ENCODE measurements around the gene HEXIM1. TPM values are rescaled to one million over a fixed set of nuclear protein-coding genes. Genes with fewer than 3 reads are reported as not detected.

HEXIM1 gene
- polyA plus RNA-seq, 3 donors from 2014 or later = 1.1 to 7.2 (median 3.0) TPM

DNA sequence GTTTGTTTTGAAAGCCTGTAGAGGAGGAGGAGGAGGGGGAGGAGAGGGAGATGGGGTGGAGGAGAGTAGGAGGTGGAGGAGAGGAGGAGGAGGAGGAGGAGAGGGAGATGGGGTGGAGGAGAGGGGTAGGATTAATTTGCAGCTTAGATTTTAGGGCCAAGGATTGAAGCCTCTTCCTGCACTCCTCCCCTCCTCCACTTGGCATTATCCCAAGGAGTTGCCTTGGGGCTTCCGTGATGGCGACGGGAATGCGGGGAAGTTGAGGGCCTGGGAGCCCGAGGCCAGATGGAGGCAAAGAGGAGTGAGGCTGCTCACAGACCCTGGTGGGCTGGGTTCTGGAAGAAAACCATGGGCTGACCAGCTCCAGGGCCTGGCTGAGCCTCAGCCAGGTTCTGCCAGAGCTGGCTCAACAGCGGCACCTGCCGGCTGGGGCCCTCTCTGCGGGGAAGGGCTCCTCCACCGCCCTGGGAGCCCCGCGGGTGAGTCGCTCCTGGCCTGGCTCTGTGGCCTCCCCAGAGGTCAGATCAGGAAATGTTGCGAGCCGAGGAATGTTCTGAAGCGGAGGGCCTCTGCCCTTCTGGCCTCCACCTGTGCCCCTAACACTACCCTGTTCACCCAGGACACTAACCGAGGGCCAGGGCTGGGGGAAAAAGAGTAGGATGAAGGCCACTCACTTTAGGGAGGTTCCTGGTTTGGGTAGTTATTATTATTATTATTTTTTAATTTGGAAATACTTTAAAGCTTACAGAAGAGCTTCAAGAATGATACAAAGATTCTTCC, 49.5 kb downstream of the HEXIM1 start:
- no peak overlapping the region for H3K27ac Mint-ChIP-seq
- no peak overlapping the region for H3K4me3 Mint-ChIP-seq
- H3K27me3 Mint-ChIP-seq (ENCODE audit: low read depth in 3 of 3) = peaks cover 0 to 2% (median 0%) of the 10 kb centered on the region in 3 donors
- no peaks in the 10 kb centered on the region for H3K9me3 Mint-ChIP-seq
- peaks cover 0 to 4% (median 0%) of the 10 kb centered on the region in 3 donors for H3K36me3 Mint-ChIP-seq
- H3K4me1 Mint-ChIP-seq = no peaks in the 10 kb centered on the region
- DNase-seq = peak; percentile 83 to 86 (median 85)

DNA sequence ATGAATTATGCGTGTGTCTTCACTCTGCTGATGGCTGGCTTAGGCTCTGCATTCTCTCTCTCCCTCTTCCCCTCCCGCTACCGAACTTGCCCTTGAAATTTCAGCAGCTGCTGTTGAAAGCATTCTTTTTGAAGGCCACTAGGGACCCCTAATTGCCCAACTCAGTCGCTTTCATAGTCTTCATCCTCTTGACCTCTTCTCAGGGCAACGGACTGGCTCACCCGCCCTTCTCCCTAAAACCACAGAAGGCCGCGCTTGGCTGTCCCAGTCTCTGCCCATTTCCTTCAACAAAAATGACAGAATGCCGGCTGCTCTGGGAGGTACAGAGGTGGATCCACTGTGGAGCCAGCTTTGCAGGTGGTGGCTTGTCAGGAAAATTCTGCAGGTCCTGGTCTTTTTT, 52.4 kb downstream of the HEXIM1 start:
- Mint-ChIP-seq H3K36me3 (peaks cover 0 to under 1% (median 0%) of the 10 kb centered on the region in 3 donors), H3K4me3 (no peak overlapping the region), H3K27me3 (ENCODE audit: low read depth in 3 of 3) (peaks cover 0 to 2% (median 0%) of the 10 kb centered on the region in 3 donors), H3K9me3 (no peaks in the 10 kb centered on the region), H3K27ac (peak overlapping the region in 1 of 6 donors; percentile 30), H3K4me1 (no peaks in the 10 kb centered on the region)
- no peak for DNase-seq

GRCh38 chr17:45201457-45201856, 53.2 kb downstream of the HEXIM1 start:
- Mint-ChIP-seq H3K36me3 (no peaks in the 10 kb centered on the region), H3K9me3 (no peaks in the 10 kb centered on the region), H3K27me3 (ENCODE audit: low read depth in 3 of 3) (peaks cover 0 to 2% (median 0%) of the 10 kb centered on the region in 3 donors), H3K4me3 (no peak overlapping the region), H3K27ac (no peak overlapping the region), H3K4me1 (no peaks in the 10 kb centered on the region)
- no peak for DNase-seq

Other genes with a start within 250 kb of the HEXIM1 start
- gene EFTUD2, start 249.0 kb upstream of the HEXIM1 start, polyA plus RNA-seq = 100 to 1,000 TPM in 2 of 3 donors, 10 to 100 TPM in 1; 76.5 to 109 (median 101) TPM
- 1 to 10 TPM in 1 of 3 donors, not detected in 2; 1.1 TPM for gene GFAP, start 233.0 kb upstream of the HEXIM1 start, polyA plus RNA-seq
- gene KIF18B, start 200.7 kb upstream of the HEXIM1 start, polyA plus RNA-seq = under 1 TPM in 1 of 3 donors, not detected in 2; 0.37 TPM
- gene C1QL1, start 180.2 kb upstream of the HEXIM1 start, polyA plus RNA-seq = under 1 TPM in 1 of 3 donors, not detected in 2; 0.20 TPM
- gene DCAKD, start 96.8 kb upstream of the HEXIM1 start, polyA plus RNA-seq = 10 to 100 TPM in 1 of 3 donors, 1 to 10 TPM in 2; 8.3 to 22.9 (median 9.3) TPM
- gene NMT1, start 87.2 kb upstream of the HEXIM1 start, polyA plus RNA-seq = 10 to 100 TPM; 53.8 to 74.1 (median 69.9) TPM
- under 1 TPM in 1 of 3 donors, not detected in 2; 0.75 TPM for gene PLCD3, start 16.0 kb upstream of the HEXIM1 start, polyA plus RNA-seq
- 10 to 100 TPM in 2 of 3 donors, 1 to 10 TPM in 1; 7.9 to 11.2 (median 10.4) TPM for gene ACBD4, start 12.8 kb upstream of the HEXIM1 start, polyA plus RNA-seq
- gene HEXIM2, start 13.4 kb downstream of the HEXIM1 start, polyA plus RNA-seq = 1 to 10 TPM; 1.9 to 7.4 (median 5.6) TPM
- 10 to 100 TPM; 17.6 to 66.7 (median 25.3) TPM for gene FMNL1, start 73.4 kb downstream of the HEXIM1 start, polyA plus RNA-seq
- under 1 TPM in 1 of 3 donors, not detected in 2; 0.16 TPM for gene SPATA32, start 113.6 kb downstream of the HEXIM1 start, polyA plus RNA-seq
- gene MAP3K14, start 168.5 kb downstream of the HEXIM1 start, polyA plus RNA-seq = 1 to 10 TPM; 1.0 to 3.4 (median 3.0) TPM

All from immature natural killer cell (primary cell).